Mesodermal cell (in vitro differentiated cells): Measurements from ENCODE around the gene DNAH7.

Experiments used
- H3K27ac ChIP-seq: 2 replicates; pipeline ENCODE4 v1.7.0; 2013; ENCODE audit warnings: mild to moderate bottlenecking, low read depth, low read length, moderate library complexity; ENCODE audit not compliant: severe bottlenecking
- H3K36me3 ChIP-seq: 2 replicates; pipeline ENCODE4 v1.7.1; 2013; ENCODE audit warnings: mild to moderate bottlenecking, low read length, moderate library complexity; ENCODE audit not compliant: control insufficient read depth, insufficient read depth
- H3K4me1 ChIP-seq: one replicate; pipeline ENCODE4 v1.7.1; 2013; ENCODE audit warnings: mild to moderate bottlenecking, low read length; ENCODE audit not compliant: insufficient read depth, control insufficient read depth, poor library complexity, severe bottlenecking
- H3K4me3 ChIP-seq: 2 replicates; pipeline ENCODE4 v1.7.0; 2013; ENCODE audit warnings: low read length, control low read depth, mild to moderate bottlenecking; ENCODE audit not compliant: insufficient read depth, poor library complexity, severe bottlenecking; ENCODE audit errors: extremely low read depth
- H3K9me3 ChIP-seq: 2 replicates; pipeline ENCODE4 v1.7.1; 2013; ENCODE audit warnings: mild to moderate bottlenecking, low read length, moderate library complexity; ENCODE audit not compliant: control insufficient read depth
- WGBS, 2 experiments: methylation state at CpG; one replicate each; pipeline ENCODE4 v1.1.5; 2013; ENCODE audit warnings: missing lambda C conversion rate in 2 of 2; ENCODE audit not compliant: insufficient coverage in 2 of 2; 5-methylcytosine and 5-hydroxymethylcytosine counted together

The DNAH7 gene

DNA sequence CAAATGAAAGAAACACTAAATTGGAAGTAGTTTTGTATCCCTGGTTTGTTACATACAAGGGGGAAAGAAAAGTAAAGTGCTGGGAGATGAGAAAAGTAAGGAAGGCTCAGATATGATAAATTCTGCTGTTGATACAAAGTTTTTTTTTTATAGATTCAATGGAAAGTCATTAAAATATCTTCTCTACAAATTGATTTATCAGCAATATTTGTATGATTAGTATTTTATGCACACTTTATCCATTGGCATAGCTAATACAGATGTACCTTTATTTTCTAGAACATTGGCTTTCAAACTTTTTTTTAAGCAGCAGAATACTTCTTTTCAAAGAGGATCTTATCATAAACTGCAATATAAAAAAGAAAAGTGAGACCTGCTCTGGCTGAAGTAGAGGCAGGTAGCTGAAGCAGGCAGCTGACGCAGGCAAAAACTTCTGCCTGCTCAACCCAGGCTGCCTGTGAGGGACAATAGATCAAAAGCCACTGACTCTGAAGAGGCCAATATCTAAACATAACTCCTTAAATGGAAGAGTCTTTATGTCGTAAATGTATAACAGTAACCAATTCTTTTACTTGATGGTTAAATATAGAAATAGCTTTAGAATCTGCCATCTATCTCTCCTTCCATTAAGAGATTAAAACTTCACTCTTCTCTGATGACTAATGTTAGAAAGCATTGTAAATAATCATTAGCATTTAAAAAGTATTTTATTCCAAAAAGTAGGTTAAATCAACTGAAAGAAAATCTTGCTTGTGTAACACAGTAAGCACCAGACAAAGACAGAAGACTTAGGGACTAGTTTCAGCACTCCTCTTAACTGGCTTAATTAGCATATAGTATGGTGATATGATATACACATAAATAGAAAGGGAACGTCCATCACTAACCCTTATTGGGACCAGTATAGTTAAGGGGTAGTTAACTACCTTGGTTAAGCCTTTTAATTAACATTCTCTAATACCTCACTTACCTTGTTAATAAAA, 237.4 kb downstream of the DNAH7 start:
- Histone ChIP-seq H3K36me3 (no peaks in the 10 kb centered on the region), H3K9me3 (no peaks in the 10 kb centered on the region), H3K4me1 (no peaks in the 10 kb centered on the region), H3K27ac (no peak overlapping the region), H3K4me3 (no peak overlapping the region)
- 67% methylated on average over 1 of the region's 3 CpGs; no CpG with 5 or more reads in 1 of the 2 experiments for WGBS, 2 experiments

DNA sequence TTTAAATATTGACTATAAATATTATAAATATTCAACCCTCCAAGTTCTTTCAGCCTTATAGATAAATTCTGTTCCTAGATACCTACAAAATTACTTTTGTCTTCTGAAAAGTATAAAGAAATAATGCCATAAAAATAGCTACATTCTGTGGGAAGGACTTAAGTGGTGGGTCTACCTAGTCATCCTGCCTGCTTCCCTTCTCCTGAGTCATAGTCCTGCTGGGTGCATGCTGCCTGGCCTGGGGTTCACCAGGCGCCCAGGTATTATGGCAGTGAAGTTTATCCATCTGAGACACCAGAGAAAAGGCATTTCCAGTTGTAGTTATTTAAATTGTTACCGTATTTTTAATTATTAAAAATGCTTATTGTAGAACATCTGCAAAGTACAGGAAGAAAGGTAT, 244.2 kb downstream of the DNAH7 start:
- Histone ChIP-seq H3K4me3 (no peak overlapping the region), H3K36me3 (no peaks in the 10 kb centered on the region), H3K4me1 (no peaks in the 10 kb centered on the region), H3K9me3 (no peaks in the 10 kb centered on the region), H3K27ac (no peak overlapping the region)
- WGBS, 2 experiments, result no CpG with 5 or more reads among the region's 2 CpGs

- no peaks in the 10 kb centered on the region for H3K4me1 ChIP-seq
- WGBS, 2 experiments, result 92% methylated on average over 2 of the region's 3 CpGs; no CpG with 5 or more reads in 1 of the 2 experiments
- H3K36me3 ChIP-seq, result no peaks in the 10 kb centered on the region
- no peaks in the 10 kb centered on the region for H3K9me3 ChIP-seq
- no peak overlapping the region for H3K27ac ChIP-seq
- no peak overlapping the region for H3K4me3 ChIP-seq
Observed at GRCh38 chr2:195823206-195823605, 245.4 kb downstream of the DNAH7 start.

DNA sequence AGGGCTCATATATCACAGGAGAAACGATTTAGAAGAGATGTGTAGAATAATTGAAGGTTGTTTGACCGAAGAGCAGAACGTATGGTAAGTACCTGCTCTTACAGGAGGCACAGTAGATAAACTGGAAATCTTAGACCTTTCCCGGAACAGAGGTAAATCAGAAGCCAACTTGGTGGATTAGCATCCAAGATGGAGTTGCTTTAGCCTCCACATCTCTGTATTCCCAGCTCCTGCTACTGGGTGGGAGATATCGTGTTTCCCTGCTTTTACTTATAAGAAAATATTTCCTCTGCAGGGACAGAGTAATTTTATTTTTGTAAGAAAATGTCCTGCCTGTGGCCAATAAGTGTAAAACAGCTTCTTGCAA, 247.1 kb downstream of the DNAH7 start:
- Histone ChIP-seq H3K4me3 (no peak overlapping the region), H3K4me1 (no peaks in the 10 kb centered on the region), H3K36me3 (no peaks in the 10 kb centered on the region), H3K27ac (no peak overlapping the region), H3K9me3 (no peaks in the 10 kb centered on the region)
- 76 to 83% methylated on average over 3 to 4 of the region's 5 CpGs for WGBS, 2 experiments

DNA sequence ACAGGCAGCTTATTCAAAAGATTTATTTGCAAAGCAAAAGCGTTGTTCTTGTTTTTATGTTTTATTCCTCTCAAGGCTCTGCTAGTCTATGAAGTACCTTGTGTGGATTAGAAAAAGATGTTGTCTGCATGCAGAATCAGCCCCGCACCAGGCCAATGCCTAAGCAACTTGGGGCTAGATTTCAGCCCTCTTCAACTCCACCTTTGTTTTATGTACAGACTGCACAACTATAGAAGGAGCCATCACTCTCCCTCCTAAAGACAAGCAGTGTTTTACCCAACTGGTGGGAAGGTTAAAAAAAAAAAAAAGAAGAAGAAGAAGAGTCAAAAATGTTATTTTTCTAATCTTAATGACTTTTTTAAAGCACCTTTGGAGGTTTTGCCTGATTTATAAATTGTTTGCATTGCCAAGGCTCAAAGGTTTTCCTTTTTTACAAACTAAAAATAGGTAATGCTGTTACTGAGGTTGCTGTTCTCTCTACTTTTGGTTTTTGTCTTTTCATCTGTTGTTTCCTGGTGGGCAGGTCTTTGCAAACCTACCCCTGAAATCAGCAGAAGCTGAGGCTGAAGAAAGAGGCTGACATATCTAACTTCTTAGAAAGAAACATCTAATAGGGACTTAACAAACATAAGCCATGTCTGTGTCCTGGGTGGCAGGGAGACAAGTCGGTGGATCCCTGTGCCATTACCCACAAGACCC, 247.6 kb downstream of the DNAH7 start:
- no peaks in the 10 kb centered on the region for H3K36me3 ChIP-seq
- no peaks in the 10 kb centered on the region for H3K9me3 ChIP-seq
- H3K27ac ChIP-seq, result no peak overlapping the region
- H3K4me1 ChIP-seq, result no peaks in the 10 kb centered on the region
- 100% methylated on average over 1 to 3 of the region's 3 CpGs for WGBS, 2 experiments
- H3K4me3 ChIP-seq, result no peak overlapping the region

GRCh38 chr2:195820373-195820772, 248.3 kb downstream of the DNAH7 start:
- Histone ChIP-seq H3K36me3 (no peaks in the 10 kb centered on the region), H3K4me3 (no peak overlapping the region), H3K27ac (no peak overlapping the region), H3K9me3 (no peaks in the 10 kb centered on the region), H3K4me1 (no peaks in the 10 kb centered on the region)
- WGBS, 2 experiments, result no CpG with 5 or more reads among the region's 3 CpGs

DNA sequence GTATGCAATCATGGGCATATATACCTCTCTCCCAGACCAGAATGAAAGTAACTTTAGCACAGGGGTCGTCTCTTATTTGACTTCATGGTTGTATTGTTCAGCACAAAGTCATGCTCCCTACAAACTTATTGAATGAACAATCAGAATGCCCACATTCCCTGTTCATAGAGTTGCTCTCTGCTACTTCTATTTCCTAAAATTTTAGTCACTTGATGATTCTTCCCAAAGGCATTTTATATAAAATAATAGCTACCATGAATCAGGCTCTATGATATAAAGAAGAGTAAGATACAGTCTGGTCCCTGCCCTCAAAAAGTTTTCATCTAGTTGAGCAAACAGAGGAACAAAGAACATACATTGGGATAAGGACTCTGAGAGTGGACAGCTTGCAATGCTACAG, 249.4 kb downstream of the DNAH7 start:
- 86 to 100% methylated on average over 1 of the region's 1 CpG for WGBS, 2 experiments
- Histone ChIP-seq H3K4me3 (no peak overlapping the region), H3K4me1 (no peaks in the 10 kb centered on the region), H3K36me3 (no peaks in the 10 kb centered on the region), H3K9me3 (no peaks in the 10 kb centered on the region), H3K27ac (no peak overlapping the region)

DNA sequence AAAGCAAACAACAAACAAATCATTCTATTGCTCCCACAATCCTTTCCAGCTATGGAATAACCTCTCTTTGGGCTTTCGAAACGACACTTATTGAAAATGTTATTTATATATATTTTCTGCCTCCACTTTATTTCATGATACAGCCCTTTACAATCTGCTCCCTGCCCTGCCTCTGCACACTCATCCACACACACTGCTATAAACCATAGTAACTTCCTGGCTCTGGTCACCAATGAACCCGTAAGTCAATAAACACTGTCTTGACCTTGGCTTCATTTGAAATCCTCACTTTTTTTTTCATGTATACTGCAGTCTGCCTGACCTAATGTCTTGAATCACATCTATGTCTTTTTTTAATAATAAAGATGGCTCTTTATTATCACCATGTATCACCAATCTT, 250.1 kb downstream of the DNAH7 start:
- no peak overlapping the region for H3K27ac ChIP-seq

DNA sequence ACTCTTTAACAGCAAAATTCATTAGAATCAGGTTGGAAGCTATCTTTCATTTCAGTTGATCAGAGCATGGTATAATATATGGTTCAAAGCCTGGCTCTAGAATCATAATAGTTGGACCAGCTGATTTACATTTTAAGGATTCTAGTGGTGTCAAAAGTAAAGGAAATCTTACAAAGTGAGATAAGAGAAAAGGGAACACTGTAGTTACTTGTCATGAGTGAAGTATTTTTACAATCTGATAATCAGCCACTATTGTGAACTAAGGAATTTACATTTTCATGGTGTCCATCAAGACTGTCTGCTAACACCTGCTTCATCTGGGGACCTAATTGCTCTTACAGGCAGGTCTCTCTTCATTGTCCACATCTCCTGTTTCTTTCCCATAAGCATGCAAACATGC, 250.5 kb downstream of the DNAH7 start:
- Histone ChIP-seq H3K4me3 (no peak overlapping the region), H3K36me3 (no peaks in the 10 kb centered on the region), H3K27ac (no peak overlapping the region), H3K4me1 (no peaks in the 10 kb centered on the region), H3K9me3 (no peaks in the 10 kb centered on the region)

More for the DNA sequence above, 250.1 kb downstream of the DNAH7 start:
- Histone ChIP-seq H3K9me3 (no peaks in the 10 kb centered on the region), H3K4me3 (no peak overlapping the region), H3K4me1 (no peaks in the 10 kb centered on the region), H3K36me3 (no peaks in the 10 kb centered on the region)
- 100% methylated on average over 1 of the region's 3 CpGs; no CpG with 5 or more reads in 1 of the 2 experiments for WGBS, 2 experiments

- Histone ChIP-seq H3K4me1 (no peaks in the 10 kb centered on the region), H3K4me3 (no peak overlapping the region), H3K36me3 (no peaks in the 10 kb centered on the region), H3K27ac (no peak overlapping the region), H3K9me3 (no peaks in the 10 kb centered on the region)
- no CpG with 5 or more reads among the region's 2 CpGs for WGBS, 2 experiments
Observed at GRCh38 chr2:195815083-195815482, 253.6 kb downstream of the DNAH7 start.

DNA sequence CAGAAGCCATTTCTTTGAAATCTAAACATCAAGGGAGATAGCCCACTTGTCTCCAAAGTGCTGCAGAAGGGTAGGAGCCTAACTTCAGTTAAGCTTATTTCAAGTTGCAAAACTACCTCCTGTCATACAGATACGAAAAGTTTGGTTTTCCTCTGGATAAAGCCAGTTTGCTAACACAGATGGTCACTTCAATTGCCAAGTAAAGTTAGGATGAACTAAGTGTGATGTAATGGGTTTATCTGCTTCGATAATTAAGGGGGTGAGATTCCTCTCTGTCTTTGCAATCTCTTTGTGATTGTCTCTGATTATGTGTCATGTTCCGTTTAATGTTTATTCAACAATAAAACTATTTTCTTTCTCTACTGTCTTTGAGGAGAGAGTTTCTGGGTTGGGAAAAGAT, 255.2 kb downstream of the DNAH7 start:
- Histone ChIP-seq H3K4me1 (no peaks in the 10 kb centered on the region), H3K9me3 (no peaks in the 10 kb centered on the region), H3K27ac (no peak overlapping the region), H3K4me3 (no peak overlapping the region), H3K36me3 (no peaks in the 10 kb centered on the region)
- WGBS, 2 experiments, result 80% methylated on average over 1 of the region's 3 CpGs; no CpG with 5 or more reads in 1 of the 2 experiments
